NCI-H2171 (cell line): Measurements from ENCODE around the gene CHEK1.
A peak's percentile ranks its signal among the peaks of the same experiment; 100 is the strongest.

ENCODE experiments used
- DNase-seq: peaks from one replicate; lab custom pipeline; 2025; lab: John Stamatoyannopoulos, UW

Gene CHEK1

GRCh38 chr11:125626288-125626950, 1.5 kb downstream of the CHEK1 start:
- DNase-seq = peak; percentile 75

GRCh38 chr11:125627236-125627910, 2.4 kb downstream of the CHEK1 start:
- DNase-seq = no peak

- no peak for DNase-seq
These were observed 12.9 kb downstream of the CHEK1 start for GRCh38 chr11:125637840-125638239.

GRCh38 chr11:125638315-125638714, 13.4 kb downstream of the CHEK1 start:
- no peak for DNase-seq

GRCh38 chr11:125645871-125646270, 20.9 kb downstream of the CHEK1 start:
- no peak for DNase-seq

- DNase-seq = no peak
These were observed 24.7 kb downstream of the CHEK1 start for GRCh38 chr11:125649465-125650166.

GRCh38 chr11:125662689-125663088, 37.7 kb downstream of the CHEK1 start:
- DNase-seq = no peak

GRCh38 chr11:125663910-125664309, 38.9 kb downstream of the CHEK1 start:
- DNase-seq = no peak

- DNase-seq = no peak
These were observed 42.2 kb downstream of the CHEK1 start for GRCh38 chr11:125667151-125667550.

- no peak for DNase-seq
These were observed 45.2 kb downstream of the CHEK1 start for GRCh38 chr11:125670172-125670571.

- no peak for DNase-seq
These were observed 46.6 kb downstream of the CHEK1 start for GRCh38 chr11:125671561-125671960.

- DNase-seq = no peak
These were observed 49.2 kb downstream of the CHEK1 start for GRCh38 chr11:125674210-125674609.

GRCh38 chr11:125675196-125675595, 50.2 kb downstream of the CHEK1 start:
- DNase-seq = no peak

GRCh38 chr11:125679397-125679796, 54.4 kb downstream of the CHEK1 start:
- DNase-seq = no peak

- DNase-seq = no peak
These were observed 54.9 kb downstream of the CHEK1 start for GRCh38 chr11:125679837-125680236.

- no peak for DNase-seq
These were observed 55.8 kb downstream of the CHEK1 start, which contains the start of gene ACRV1 for GRCh38 chr11:125680747-125681146. ACRV1 (minus strand) TSS chr11:125680847; CDS start chr11:125680780, 67 bp downstream.

GRCh38 chr11:125685228-125685627, 60.3 kb downstream of the CHEK1 start:
- no peak for DNase-seq

- no peak for DNase-seq
These were observed 63.1 kb downstream of the CHEK1 start for GRCh38 chr11:125688066-125688465.

GRCh38 chr11:125688632-125689031, 63.7 kb downstream of the CHEK1 start:
- DNase-seq = no peak

GRCh38 chr11:125689274-125689859, 64.4 kb downstream of the CHEK1 start:
- no peak for DNase-seq

GRCh38 chr11:125690006-125690405, 65.0 kb downstream of the CHEK1 start:
- DNase-seq = no peak

GRCh38 chr11:125692887-125693286, 67.9 kb downstream of the CHEK1 start:
- no peak for DNase-seq

GRCh38 chr11:125694951-125695350, 70.0 kb downstream of the CHEK1 start:
- DNase-seq = no peak
